ENCODE results near the gene GNLY. TPM values are rescaled to one million over a fixed set of nuclear protein-coding genes. Genes with fewer than 3 reads are reported as not detected.

The GNLY gene
- 0.07 TPM in 1 of 2 replicates, not detected in the other for total RNA-seq

GRCh38 chr2:85694052-85695025 lies at the start of gene GNLY:
Gene GNLY (plus strand): TSS chr2:85694358. CDS start chr2:85694419, 61 bp downstream.

GRCh38 chr2:85668009-85668856 lies 25.9 kb upstream of the GNLY start, which contains the start of gene SFTPB:
Gene SFTPB (minus strand): TSS chr2:85668199. CDS start chr2:85668183, 16 bp downstream.

Other genes starting within 250 kb of the GNLY start
- gene MAT2A, start 155.2 kb upstream of the GNLY start, total RNA-seq: 148 and 292 TPM in 2 replicates
- gene GGCX, start 132.9 kb upstream of the GNLY start, total RNA-seq: 56.9 and 80.2 TPM in 2 replicates
- gene VAMP8, start 116.8 kb upstream of the GNLY start, total RNA-seq: 0.33 and 0.85 TPM in 2 replicates
- 13.7 and 15.9 TPM in 2 replicates for gene VAMP5, start 109.9 kb upstream of the GNLY start, total RNA-seq
- gene RNF181, start 98.6 kb upstream of the GNLY start, total RNA-seq: 123 and 125 TPM in 2 replicates
- 14.6 and 21.2 TPM in 2 replicates for gene TMEM150A, start 91.7 kb upstream of the GNLY start, total RNA-seq
- gene C2orf68, start 82.3 kb upstream of the GNLY start, total RNA-seq: 18.0 and 24.1 TPM in 2 replicates
- 31.1 and 34.2 TPM in 2 replicates for gene USP39, start 78.2 kb upstream of the GNLY start, total RNA-seq
- not detected in 2 replicates for gene SFTPB, start 26.2 kb upstream of the GNLY start, total RNA-seq
- gene ATOH8, start 59.6 kb downstream of the GNLY start, total RNA-seq: 22.4 and 30.8 TPM in 2 replicates
- gene ST3GAL5, start 194.6 kb downstream of the GNLY start, total RNA-seq: 10.1 and 13.9 TPM in 2 replicates